MG63 (cell line): ENCODE data around the gene EMILIN2. TPM values are rescaled to one million over a fixed set of nuclear protein-coding genes. Genes with fewer than 3 reads are reported as not detected.
"Not testable (repeated sequence)": the region's sequence is repeated elsewhere in the genome, so short reads cannot be mapped to it uniquely, and the experiment has no call there.

Experiments used
- DNase-seq: peaks from one replicate; pipeline ENCODE4 v3.0.0-alpha.2; 2020
- H3K27me3 ChIP-seq: fragments of 250-450 bp; sonication (Bioruptor Pico); 2 replicates; pipeline ENCODE4 v1.5.1; 2020; ENCODE audit warnings: mild to moderate bottlenecking, moderate library complexity
- H3K36me3 ChIP-seq: fragments of 250-450 bp; sonication (Bioruptor Pico); 2 replicates; pipeline ENCODE4 v1.5.1; 2020; ENCODE audit warnings: mild to moderate bottlenecking, moderate library complexity
- H3K4me3 ChIP-seq: fragments of 250-450 bp; sonication (Bioruptor Pico); 2 replicates; pipeline ENCODE4 v1.5.1; 2020; ENCODE audit warnings: mild to moderate bottlenecking, moderate library complexity
- H3K9me3 ChIP-seq: fragments of 250-450 bp; sonication (Bioruptor Pico); 2 replicates; pipeline ENCODE4 v1.5.1; 2020; ENCODE audit warnings: mild to moderate bottlenecking, moderate library complexity
- total RNA-seq: library from RNA; depleted of rRNA; stranded (reverse); fragments of >200 nt; shearing (Covaris generic); gene quantifications from 2 replicates; pipeline ENCODE4 v1.2.3, GENCODE V29; 2014; ENCODE audit warnings: low replicate concordance

The EMILIN2 gene
- total RNA-seq, 1 experiment from 2014 or later = 24.7 TPM

DNA sequence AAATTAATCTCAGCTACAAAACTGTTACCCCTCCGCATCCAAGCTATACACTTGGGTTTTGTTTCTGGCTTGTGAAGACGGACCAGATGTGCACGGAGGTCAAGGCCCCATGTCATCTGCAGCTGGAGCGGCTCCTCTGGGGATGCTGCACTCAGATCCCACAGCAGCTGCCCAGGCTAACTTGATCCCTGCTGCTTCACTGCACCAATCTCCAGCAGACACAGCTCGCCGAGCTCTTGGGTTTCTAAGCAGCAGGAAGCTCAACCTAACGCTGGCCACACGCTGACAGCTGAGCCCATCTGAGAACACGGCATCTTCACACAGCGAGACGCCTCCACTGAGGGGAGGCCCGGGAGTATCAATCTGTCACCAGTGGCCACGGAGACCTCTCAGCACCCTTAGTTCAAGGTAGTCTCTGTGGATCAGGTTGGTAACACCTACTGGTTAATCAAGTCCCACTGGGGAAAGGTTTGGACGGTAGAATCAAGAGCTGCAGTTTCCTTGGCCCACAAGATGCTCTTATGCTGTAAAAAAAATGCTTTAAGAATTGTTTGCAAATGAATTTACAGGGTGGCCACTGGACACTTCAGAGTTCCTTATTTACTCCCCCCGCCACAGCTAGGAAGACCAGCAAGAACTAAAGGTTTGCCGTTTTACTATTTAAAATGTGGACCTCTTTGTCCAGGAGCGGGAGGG, 67.5 kb downstream of the EMILIN2 start:
- H3K4me3 ChIP-seq = no peak overlapping the region
- H3K27me3 ChIP-seq = no peaks in the 10 kb centered on the region
- no peaks in the 10 kb centered on the region for H3K9me3 ChIP-seq
- H3K36me3 ChIP-seq = peaks cover 69% of the 10 kb centered on the region
- no peak for DNase-seq

DNA sequence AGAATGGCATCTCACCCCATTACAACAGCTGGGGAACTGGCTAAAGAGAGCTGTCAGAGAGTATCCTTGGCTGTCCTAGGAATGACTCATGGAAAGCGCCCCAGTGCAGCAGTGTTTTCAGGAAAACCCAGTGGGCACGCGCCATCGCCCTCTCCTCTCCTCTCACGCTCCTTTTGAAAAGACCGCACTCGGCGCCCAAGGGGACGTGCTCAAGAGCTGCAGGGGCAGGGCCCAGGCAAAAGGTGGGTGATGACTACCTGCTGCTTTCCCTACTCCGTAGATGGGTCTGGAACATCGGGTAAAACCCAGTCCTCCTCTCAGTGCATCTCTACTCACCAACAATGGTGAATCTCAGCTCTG, 68.1 kb downstream of the EMILIN2 start:
- DNase-seq = no peak
- Histone ChIP-seq H3K9me3 (no peaks in the 10 kb centered on the region), H3K36me3 (peaks cover 63% of the 10 kb centered on the region), H3K27me3 (no peaks in the 10 kb centered on the region), H3K4me3 (no peak overlapping the region)

DNA sequence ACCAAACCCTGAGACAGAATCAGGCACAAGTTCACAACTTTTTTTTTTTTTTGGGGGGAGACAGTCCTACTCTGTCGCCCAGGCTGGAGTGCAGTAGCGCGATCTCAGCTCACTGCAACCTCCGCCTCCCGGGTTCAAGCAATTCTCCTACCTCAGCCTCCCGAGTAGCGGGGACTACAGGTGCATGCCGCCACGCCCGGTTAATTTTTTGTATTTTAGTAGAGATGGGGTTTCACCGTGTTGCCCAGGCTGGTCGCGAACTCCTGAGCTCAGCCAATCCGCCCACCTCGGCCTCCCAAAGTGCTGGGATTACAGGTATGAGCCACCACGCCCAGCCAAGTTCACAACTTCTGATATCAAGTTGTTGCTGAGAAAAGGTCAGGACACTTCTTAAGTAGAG, 68.7 kb downstream of the EMILIN2 start:
- DNase-seq, H3K4me3 ChIP-seq, H3K27me3 ChIP-seq, H3K9me3 ChIP-seq: not testable (repeated sequence)
- peaks cover 60% of the 10 kb centered on the region for H3K36me3 ChIP-seq

DNA sequence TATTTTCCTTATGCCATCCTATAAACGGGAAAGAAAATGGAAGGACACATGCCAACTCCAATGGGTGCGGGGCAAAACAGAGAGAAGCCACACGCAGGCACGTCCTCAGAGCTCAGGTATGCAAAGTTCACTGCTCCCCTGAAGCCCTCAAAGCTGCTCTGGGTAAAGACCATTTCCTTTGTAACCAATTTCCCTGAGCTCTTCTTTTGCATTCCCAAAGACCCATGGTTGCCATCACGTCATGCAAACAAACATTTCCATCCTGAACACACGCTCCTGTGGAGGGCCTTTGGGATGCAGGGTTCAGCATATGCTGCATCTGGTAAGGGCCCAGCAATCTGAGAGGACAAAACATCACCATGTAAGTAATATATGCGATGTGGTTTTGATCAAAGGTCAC, 69.4 kb downstream of the EMILIN2 start:
- Histone ChIP-seq H3K27me3 (no peaks in the 10 kb centered on the region), H3K4me3 (no peak overlapping the region), H3K36me3 (peaks cover 55% of the 10 kb centered on the region), H3K9me3 (no peaks in the 10 kb centered on the region)
- no peak for DNase-seq

DNA sequence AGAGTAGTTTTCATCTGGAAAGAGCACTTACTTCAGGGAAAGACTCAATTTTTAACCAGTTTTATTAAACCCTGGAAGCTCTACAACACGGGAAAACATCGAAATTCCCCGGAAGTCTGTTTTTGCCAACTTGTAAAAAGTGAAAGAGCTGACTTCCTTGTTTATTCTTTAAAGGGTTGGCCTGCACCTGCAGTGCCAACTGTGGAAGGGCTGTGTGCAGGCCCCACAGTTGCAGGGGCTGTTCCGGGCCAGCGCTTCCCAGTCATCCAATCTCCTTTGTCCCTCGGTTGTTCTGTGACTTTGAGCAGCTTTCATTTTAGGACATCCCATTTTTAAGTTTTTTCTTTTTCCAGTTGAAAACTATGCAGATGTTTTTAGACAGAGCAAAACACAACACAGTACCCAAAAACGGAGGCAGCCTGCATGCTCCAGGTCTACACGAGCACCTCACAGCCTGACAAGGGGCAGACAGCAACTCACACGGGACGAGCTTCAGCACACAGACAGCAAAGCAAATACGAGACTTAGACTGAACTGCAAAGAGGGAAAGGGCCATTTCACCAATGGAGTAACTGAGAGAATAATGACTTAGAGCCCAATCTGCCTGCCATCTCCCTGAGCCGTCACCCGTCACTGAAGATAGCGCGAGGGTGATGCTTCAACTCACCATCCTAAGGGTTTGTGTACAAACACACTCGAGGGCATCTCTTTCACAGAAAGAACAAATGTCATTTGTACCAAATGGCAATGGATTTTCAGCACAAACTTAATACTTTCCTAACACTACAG, 70.6 kb downstream of the EMILIN2 start:
- no peak overlapping the region for H3K4me3 ChIP-seq
- no peaks in the 10 kb centered on the region for H3K9me3 ChIP-seq
- no peak for DNase-seq
- H3K27me3 ChIP-seq = no peaks in the 10 kb centered on the region
- peaks cover 52% of the 10 kb centered on the region for H3K36me3 ChIP-seq

DNA sequence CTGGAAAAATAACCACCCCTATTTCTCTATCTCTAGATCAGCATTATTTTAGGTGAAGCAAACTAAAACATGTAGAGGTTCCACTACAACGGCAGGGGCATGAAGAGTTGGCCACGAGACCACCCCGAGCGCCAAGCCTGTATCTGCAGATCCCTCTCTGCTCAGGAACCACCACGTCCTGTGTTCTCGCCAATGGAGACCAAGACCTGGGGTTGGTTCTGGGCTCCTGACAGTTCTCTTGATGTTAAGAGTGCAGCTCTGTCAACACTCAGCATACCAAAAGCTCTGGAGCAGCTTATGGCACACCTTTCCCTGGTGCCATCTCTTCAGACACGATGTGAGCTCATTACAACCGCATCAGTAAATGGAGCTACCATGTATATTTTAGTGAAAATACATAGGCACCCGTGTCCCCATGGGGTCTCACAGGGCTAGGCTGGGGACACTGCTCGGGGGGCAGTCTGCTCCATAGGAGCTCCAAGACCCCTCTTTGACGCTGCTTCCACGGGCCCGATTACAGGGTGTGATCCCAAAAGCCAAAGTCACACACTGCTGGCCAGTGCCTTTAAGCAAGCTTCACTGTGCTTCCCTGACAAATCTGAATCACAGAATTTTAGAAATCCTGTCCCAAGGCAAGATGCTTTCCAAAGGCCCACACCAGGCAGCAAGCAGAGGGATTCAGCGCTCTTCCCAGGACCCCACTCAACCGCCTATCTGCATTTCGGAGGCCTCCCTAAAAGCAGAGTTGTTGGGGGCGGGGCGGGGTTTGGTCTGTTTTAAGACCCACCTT, 72.2 kb downstream of the EMILIN2 start:
- peaks cover 46% of the 10 kb centered on the region for H3K36me3 ChIP-seq
- no peaks in the 10 kb centered on the region for H3K27me3 ChIP-seq
- DNase-seq = no peak
- no peak overlapping the region for H3K4me3 ChIP-seq
- H3K9me3 ChIP-seq = no peaks in the 10 kb centered on the region

DNA sequence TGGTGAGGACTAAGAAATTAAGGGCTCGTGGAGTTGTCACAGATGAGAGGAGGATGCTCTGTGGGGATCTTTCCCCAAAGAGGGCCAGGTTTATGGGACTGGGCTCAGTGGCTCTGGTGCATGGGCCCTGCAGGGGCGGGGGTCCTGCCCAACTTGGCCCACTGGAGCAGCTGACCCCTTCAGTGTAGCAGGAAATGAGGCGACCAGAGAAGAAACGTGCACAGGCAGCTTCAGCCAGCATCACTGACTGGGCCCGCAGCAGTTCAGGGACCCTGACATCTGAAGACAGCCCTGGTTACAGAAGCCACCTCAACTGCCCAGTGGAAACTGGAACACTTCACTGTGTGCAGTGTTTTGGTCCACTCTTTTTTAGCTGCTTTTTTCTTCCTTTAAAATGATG, 72.8 kb downstream of the EMILIN2 start:
- H3K27me3 ChIP-seq = no peaks in the 10 kb centered on the region
- no peak for DNase-seq
- no peaks in the 10 kb centered on the region for H3K9me3 ChIP-seq
- peaks cover 43% of the 10 kb centered on the region for H3K36me3 ChIP-seq
- no peak overlapping the region for H3K4me3 ChIP-seq

DNA sequence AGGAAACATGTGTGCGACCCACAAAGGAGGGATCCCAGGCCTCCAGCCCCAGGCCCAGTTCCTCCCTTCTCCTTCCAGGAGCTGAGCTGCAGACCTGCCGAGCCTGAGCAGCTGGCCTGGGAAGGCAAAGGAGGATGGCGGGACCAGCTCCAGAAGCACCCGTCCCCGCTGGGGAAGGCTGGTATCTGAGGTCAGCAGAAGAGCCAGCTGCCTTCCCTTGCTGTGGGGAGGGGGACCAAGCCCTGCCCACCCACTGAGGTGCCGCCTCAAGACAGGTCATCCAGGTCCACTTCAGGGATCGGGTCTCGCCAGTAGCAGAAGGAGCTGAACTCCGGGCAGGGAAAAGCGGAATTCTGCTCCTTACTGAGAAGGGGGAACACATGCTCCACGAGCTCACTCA, 73.2 kb downstream of the EMILIN2 start:
- no peaks in the 10 kb centered on the region for H3K9me3 ChIP-seq
- H3K36me3 ChIP-seq = peaks cover 41% of the 10 kb centered on the region
- DNase-seq = no peak
- no peaks in the 10 kb centered on the region for H3K27me3 ChIP-seq
- H3K4me3 ChIP-seq = no peak overlapping the region

DNA sequence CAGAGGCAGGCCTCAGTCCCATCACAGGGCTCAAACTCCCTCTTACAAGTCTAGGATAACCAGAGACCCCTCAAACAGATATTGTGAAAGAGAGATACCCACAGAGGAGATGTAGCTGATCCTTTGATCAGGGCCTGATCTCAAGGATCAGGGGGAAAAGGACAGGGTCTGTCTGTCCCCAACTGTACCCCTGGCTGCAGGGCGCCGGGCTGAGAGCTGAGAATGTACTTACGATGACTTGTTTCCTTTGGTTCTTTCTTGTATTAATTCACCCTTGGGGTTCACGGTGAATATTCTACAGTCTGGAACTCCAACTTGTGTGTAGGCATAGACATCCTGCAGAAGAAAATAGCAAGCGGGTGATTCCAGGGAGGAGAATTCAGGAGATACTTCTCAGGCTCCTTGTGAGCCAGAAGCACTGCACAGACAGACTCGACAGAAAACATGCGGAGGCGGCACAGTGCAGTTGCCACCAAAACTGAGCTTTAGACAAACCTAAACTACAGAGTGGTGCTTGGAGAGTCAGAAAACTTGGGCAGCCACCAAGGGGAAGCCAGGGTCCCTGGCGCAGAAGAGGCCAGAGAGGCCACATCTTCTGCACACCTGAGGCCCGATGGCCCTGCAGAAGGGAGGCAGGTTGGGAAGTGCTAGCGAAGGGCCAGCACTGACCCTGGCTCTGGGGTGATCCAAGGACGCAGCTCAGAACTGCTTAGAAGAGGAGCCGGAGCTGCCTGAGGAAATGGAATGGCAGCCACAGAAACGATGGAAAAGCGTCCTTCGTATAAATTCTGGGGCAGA, 73.9 kb downstream of the EMILIN2 start:
- Histone ChIP-seq H3K36me3 (peaks cover 38% of the 10 kb centered on the region), H3K9me3 (no peaks in the 10 kb centered on the region), H3K27me3 (no peaks in the 10 kb centered on the region), H3K4me3 (no peak overlapping the region)
- DNase-seq = no peak

DNA sequence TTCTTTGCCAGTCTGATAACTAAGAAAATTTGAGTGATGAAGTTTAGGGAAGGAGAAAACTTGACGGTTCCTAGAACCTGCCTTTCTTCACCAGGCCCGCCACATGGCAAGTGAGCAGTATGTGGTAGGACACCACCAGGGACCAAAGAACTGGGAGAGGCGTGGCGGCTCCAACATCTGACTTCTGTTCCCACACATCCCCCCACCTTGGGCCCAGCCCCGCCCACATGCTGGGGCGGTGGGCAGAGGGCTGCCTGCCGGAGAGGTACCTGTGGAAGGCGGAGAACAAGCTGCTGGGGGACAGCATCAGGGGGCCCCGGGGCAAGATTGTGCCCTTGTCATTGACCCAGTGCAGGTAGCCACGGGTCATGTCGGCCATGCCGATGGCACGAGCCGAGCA, 75.0 kb downstream of the EMILIN2 start:
- H3K9me3 ChIP-seq = no peaks in the 10 kb centered on the region
- no peaks in the 10 kb centered on the region for H3K27me3 ChIP-seq
- peaks cover 30% of the 10 kb centered on the region for H3K36me3 ChIP-seq
- DNase-seq = no peak
- no peak overlapping the region for H3K4me3 ChIP-seq

DNA sequence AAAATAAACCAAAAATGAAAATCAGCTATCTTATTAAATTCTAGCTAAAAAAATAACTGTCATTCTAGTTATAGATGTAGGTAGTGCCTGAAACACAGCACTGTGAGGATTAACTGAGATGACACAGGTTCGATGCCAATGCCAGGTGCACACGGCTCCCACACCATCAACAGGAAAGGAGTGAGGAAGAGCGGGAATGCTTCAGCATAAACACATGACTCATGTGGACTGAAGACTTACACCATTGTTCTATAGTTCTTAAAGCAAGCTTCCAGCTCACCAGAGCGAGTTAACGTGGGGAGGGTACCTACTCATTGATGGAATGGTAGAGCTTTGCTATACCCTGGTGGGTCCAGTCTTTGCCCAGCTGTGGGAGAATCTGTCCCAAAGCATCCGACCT, 76.7 kb downstream of the EMILIN2 start:
- no peak overlapping the region for H3K4me3 ChIP-seq
- no peaks in the 10 kb centered on the region for H3K27me3 ChIP-seq
- peaks cover 24% of the 10 kb centered on the region for H3K36me3 ChIP-seq
- no peaks in the 10 kb centered on the region for H3K9me3 ChIP-seq
- DNase-seq = no peak

DNA sequence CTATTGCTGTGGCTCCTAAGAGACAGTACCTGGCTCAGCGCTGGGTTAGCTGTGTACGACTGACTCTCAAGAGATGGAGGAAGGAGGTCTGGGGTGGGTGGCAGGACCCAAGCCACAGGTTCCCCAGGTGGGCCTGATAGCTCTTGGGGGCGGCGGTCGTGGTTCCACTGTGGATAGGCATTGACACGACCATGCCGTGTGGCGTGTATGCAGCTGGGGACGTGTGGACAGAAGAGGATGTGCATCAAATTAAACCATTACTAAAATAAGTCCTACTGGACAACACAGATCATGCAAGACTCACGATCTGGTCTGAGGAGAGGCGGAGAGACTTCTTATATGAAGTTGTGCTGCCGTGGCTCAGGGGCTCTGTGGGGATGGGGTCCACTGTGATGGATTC, 78.1 kb downstream of the EMILIN2 start:
- Histone ChIP-seq H3K36me3 (peaks cover 35% of the 10 kb centered on the region), H3K4me3 (no peak overlapping the region), H3K27me3 (no peaks in the 10 kb centered on the region), H3K9me3 (no peaks in the 10 kb centered on the region)
- DNase-seq = no peak

DNA sequence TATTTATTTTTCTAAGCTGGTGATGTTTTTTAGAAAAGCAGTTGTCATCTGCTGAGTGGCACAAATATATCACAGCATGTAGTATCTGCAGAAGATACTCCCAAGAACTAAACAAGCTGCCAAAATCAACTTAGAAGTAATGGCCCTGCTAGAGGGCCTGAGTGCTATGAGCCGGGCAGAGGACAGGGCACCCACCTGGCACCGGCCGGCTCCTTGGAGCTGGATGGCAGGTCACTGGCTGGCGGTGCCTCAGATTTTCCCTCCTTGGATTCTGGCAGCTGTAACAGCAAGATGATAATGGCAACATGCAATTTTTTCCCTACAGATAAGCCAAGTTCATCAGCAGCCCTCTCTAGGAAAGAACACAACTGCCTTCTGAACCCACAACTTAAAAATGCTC, 79.7 kb downstream of the EMILIN2 start:
- H3K4me3 ChIP-seq = no peak overlapping the region
- H3K9me3 ChIP-seq = no peaks in the 10 kb centered on the region
- no peaks in the 10 kb centered on the region for H3K27me3 ChIP-seq
- peaks cover 43% of the 10 kb centered on the region for H3K36me3 ChIP-seq
- DNase-seq = no peak

DNA sequence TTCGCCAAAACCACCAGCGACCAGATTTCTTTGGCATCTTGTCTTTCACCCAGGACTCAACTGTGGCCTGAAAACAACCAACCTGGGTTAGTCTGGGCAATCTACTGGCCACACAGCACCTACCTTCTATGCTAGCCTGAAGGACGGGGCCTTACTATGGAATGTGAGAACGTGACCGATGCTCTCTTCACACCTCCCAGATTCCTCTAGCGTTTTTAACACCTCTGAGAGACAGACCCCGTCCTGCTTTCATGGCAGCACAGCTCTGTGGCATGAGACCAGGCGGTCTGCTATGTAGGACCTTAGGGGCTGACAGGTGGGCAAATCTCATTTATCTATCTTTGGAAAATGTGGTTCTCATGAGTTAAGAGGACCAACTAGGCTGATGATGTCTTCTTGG, 80.9 kb downstream of the EMILIN2 start:
- H3K36me3 ChIP-seq = peaks cover 45% of the 10 kb centered on the region
- no peaks in the 10 kb centered on the region for H3K9me3 ChIP-seq
- H3K27me3 ChIP-seq = no peaks in the 10 kb centered on the region
- H3K4me3 ChIP-seq = no peak overlapping the region
- no peak for DNase-seq

DNA sequence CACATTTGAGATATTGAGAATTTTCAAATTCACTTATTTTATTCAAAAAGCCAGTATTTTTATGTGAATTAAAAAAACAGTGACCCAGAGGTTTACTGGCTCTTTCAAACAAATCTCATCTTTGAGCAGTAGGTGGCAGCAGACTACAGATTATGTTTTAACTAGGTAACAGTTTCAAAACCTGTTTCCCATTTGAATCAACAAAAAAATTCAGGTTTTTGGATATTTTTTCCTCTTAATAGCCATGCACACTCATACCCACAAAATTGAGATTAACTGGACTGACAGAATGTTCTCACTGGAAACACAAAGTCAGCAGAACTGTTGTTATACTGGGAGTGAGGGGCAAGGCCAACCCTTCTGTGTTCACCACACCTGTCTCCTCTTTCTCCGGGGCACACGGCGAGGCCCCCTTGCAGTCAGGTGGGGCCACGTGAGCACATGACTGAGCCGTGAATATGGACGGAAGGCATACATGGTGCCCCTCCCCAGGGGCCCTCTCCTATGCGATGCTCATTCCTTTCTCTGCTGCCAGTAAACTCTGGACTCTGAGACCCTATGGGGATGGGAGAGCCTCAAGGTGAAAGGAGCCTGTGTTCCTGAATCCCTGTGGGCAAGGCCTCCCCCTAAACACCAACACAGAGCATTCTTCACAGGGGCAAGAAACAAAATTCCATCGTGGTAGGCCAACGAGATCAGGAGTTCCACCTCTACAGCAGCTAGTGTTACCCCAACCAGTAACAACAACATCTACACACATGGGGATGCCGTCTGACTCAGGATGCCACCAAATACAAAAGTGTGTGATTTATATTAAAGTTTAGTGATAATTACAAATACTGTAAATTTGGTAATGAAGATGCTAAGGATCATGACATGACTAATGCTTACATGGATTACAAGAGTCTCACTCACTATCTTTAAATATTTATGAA, 85.7 kb downstream of the EMILIN2 start:
- H3K9me3 ChIP-seq = no peaks in the 10 kb centered on the region
- no peak for DNase-seq
- no peaks in the 10 kb centered on the region for H3K27me3 ChIP-seq
- no peak overlapping the region for H3K4me3 ChIP-seq
- peaks cover 53% of the 10 kb centered on the region for H3K36me3 ChIP-seq

DNA sequence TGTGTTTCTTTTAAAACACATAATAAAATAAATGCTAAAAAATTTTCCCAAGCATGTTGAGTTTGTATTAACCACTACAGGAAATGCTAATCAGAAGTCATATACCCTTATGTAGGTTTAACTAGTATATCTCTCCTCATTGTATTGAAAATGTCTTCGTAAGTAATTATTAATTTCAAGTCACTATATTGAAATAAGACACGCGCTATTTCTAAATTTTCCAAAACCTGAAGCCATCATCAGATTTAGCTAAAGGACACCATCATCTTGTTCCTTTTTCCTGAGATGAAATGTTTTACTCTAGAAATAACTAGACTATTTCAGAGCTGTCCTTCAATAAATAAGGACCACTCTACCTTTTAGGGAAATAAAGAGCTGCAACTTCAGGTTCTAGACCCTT, 87.2 kb downstream of the EMILIN2 start:
- DNase-seq = no peak
- H3K4me3 ChIP-seq = no peak overlapping the region
- peaks cover 54% of the 10 kb centered on the region for H3K36me3 ChIP-seq
- H3K9me3 ChIP-seq = no peaks in the 10 kb centered on the region
- no peaks in the 10 kb centered on the region for H3K27me3 ChIP-seq
